Activated gamma-delta T cell treated with anti-CD3 and anti-CD28 coated beads, Interleukin-2, amount 50 U/mL, for 16 hours (primary cell): ENCODE results near the gene FAM83C.

Experiments used
- DNase-seq: peaks from one replicate; pipeline ENCODE4 v3.0.0-alpha.2; 2020; ENCODE audit warnings: low read depth

The FAM83C gene

DNA sequence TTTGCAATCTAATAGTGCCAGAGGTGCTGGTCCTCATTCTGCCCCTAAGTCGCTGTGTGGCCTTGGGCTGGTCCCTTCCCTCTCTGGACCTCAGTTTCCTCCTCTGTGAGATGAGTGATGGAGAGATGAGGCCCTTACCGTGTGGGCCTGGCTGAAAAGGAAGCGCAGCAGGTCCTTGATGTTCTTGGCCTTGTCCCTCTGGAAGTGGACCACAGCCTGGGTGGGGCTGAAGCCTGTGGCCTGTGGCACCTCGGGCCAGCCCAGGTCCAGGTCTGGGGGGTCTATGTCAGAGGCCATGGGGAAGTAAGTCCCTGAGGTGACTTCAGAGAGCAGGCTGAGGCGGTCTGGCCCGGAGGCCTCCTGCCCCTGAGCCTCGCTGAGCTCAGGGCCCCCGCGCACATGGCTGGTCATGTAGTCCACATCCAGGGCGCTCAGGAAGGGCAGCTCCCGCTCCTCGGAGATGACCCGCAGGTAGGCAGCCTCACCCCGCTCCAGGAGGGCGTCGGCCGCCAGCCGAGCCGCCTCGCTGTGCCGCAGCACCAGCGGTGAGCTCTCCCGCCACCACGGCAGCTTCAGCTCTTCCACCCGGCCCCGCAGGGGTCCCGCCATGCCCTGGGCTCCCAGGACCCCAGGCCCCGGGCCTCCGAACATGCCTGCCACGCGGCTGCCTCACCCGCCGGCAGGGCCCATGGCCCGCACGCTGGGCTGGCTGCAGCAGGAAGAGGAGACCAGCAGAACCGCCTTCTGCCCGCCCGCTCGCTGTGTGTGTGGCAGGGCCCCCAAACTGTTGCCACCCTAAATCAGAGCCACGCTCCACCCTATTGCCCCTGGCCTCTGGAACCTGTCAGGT, at the start of gene FAM83C:
Gene FAM83C, minus strand, starts transcription at position 772 of the 850 bp plus-strand sequence. Its CDS starts 121 bp downstream, at position 651.
- DNase-seq: no peak

GRCh38 chr20:35341366-35342028, 49.3 kb upstream of the FAM83C start:
- DNase-seq: no peak

DNA sequence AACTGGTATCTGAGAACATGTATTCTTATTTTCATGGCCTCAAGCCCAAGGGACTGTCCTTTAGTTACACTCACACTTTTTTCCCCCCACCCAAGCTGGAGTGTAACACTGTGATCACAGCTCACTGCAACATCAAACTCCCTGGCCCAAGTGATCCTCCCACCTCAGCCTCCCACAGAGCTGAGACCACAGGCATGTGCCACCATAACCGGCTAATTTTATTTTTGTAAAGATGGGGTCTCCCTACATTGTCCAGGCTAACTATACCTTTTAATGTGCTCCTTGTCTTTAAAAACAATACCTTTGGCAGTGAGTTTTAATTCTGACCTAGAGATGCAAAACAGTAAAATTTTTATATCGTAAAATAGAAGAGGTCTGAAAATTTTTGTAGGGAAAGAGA, 48.2 kb upstream of the FAM83C start:
- no peak for DNase-seq

DNA sequence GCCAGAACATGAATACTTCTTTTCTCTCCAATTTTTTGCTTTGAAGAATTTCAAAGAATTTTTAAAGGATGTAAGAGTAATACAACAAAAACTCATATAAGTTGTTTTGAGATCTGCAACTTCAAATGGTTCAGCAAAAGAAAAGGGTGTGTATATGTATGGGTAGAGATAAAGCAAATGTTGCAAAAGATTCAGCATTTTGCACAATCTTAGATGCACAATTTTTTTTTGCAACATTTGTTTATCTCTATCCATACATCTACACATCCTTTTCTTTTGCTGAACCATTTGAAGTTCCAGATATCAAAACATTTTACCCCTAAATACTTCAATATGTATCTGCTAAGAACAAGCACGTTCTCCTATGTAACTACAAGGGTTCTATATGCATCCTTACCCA, 47.4 kb upstream of the FAM83C start:
- DNase-seq: no peak

DNA sequence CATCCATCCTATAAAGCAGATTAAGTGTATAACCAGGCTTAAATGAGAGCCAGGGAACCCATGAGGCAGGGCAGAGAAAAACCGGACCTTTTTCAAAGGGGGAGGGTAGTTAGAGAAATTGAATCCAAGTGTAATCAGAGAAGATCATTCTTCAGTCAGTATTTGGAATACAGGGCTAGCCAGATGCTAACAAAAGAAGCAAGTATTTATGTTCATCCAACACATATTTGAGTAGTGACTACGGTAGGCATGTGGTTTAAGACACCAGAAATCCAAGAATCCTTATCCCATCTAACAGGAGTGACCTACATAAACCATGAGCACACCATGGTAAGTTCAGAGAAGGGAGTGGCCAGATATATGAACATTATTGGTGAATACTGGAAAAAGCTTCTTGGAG, 46.8 kb upstream of the FAM83C start:
- DNase-seq: no peak

DNA sequence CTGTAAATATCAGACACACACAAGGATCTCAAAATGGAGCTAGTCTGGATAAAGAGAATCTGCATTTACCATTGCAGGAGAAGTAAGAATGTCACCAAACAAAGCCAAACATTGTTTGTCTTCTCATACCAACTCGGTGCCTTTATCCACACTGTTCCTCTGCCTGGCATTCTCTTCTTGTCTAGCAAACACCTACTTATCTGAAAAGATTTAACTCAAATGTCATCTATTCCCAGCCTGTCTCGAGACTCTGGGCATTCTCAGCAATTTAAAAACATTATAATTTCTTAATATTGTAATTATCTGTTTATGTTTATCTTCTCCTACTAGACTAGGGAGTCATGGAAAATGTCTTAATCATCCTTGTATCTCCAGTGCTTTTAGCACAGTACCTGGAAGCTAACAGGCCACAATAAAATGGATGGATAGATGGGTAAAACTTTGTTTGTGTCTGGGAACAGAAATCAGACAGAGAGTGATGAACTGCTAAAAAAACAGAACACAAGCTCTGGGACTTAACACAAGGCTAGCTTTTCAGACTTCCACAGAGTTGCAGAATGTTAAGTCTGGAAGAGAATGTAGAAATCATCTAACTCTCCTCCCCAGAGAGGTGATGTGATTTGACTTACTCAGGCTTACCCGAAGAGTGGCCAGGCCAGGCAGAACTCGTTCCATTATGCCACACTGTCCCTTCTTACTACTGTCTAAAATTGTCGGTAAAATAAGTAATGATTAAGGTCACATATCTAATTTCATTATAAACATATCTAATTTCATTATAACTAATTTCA, 42.3 kb upstream of the FAM83C start:
- no peak for DNase-seq

DNA sequence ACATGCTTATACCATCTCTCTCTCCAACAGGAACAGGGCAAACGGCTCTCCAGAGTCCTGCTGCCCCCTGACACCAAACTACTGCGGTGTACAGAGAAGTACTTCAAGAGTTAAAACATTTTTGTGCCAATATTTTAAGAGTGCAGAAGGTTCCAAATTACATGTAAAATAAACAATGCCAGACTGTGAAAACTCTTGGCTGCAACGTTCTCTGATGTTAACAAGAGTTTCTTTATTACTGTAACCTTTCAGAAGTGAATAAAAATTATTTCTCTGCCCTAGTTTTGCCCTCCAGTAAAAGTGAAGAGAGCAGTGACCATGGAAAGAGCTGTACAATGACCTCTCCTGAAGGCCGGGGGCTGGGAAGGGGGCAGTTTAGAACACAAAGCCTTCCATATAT, 41.4 kb upstream of the FAM83C start:
- DNase-seq: no peak

DNA sequence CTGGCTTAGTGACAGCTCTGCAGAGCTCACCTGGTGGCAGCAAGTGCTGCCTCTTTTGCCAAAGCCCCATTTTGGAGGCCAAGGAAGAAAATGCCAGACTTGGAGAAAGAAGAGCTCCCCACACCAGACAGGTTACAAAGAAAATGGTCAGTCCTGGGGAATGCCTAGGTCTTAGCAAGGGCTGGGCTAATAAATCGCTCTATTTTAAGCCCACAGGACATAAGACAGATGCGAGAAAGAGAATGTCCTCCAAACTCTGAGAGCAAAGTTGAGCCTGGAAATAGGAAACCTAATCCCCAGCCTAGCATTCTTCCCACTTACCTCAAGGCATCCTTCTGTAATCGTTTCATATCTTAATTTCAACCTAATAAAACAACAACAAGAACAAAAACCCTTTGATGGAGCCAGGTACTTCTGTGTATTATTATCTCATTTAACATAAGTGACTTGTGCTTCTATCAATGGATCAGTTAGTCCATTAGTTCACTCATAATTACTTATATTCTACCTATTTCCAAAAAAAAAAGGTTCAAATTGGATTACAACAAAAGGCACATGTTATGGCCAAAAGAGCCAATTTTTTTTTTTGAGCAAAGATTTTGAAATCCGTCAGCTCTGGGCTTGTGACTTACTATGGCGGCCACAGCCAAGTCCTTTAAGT, 40.4 kb upstream of the FAM83C start:
- DNase-seq: no peak

DNA sequence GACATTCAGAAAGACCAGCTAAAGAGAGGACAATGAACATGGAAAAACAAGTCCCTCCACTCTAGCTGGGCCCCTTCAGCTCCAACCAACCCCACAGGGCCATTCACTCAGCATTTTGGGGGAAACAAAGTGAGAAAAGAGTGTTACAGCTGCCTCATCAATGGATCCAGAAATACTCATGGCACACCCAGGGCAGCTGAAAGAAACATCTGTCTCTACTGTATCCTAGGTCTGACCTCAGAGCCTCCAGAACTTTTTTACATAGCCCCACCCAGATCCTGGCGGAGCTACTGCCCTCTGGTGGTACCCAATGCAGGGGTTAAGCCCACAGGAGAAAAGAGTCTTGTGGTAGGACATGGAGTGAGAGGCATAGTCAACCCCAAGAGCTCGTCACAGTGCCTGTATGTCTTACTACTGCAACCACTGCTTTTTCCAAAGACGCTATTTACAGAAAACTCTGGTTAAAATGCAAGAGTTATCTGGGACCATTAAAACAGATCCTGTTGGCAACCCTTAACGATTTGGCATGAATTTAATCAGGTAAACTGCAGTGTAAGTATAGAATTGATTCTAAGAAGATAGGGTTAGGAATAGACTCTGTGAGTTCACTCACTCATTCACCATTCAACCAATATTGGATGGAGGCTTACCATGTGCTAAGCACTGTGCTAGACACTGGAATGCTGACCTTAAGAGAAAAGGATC, 37.4 kb upstream of the FAM83C start:
- no peak for DNase-seq

DNA sequence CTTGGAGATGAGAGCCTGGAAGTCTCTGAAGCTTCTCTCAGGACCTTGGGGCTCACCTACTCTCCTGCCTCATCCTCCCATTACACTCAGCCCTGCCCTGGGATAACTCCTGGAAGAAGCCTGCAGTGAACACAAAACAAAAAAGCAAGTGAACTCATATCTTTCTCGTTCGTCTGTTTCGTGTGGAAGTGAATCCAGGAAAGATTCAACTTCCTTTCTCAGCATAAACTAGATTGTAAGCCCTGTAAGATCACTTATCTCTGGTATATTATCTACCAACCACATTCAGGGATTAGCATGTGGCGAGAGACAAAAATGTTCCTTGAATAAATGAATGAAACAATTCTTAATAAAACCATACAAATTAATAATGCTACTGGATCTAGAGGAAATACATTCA, 36.5 kb upstream of the FAM83C start:
- DNase-seq: no peak

DNA sequence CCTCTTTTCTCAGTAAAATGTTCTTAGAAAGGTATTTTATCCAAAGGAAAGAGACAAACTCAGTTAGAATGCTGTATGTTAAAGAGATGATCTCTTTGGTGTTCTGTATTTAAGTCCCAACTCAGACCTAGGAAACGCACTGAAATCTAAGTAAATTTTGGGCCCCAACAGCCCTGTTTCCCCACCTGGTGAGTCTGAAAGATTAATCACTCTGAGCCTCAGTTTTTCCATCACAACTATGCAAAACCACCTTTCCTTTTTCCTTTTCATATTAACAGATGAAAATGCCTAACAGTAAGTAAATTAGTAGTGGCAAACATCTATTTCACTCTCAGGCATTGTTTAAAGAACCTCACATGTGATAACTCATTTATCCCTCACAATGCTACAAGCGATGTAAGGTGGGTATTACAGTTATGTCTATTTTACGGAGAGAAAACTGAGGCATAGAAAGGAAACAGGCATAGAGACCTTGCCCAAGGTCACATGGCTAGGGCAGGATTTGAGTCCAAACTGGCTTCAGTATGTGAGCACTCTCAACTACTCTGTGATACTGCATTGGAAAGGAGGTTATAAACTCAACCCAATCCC, 36.0 kb upstream of the FAM83C start:
- DNase-seq: no peak

GRCh38 chr20:35327074-35327976, 35.1 kb upstream of the FAM83C start:
- no peak for DNase-seq

DNA sequence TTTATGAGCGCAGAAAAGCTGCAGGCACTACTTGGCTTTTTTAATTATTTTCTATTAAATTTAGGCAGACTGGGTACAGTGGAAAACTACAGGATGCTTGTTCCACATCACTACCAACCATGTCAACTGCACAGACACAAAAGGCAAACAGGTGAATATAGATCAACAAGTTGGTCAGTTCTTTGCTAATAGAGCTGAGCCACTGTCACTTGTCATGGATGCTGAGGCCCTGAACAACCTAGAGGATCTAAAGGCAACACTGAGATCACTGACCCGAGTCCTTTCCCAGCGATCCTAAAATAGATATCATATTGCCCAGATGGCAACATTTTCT, 34.5 kb upstream of the FAM83C start:
- DNase-seq: no peak

- DNase-seq: no peak
Measured at GRCh38 chr20:35326021-35326739, 34.0 kb upstream of the FAM83C start.

DNA sequence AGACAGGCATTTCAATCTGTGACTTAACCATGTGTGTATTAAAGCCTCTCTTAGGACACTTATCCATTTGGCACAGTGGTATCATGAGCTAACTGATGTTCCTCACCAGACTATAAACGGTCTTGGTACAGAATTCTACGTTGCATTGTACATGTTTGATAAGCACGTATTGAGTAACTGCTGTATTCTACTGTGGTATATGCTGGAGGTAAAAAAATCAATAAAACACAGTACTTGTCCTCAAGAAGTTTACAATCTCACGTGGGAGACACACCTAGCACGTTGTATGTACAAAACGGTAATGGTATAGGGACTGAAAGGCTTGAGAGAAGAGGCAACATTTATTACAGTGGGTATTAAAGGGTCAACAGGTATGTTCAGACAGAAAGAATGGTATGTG, 33.2 kb upstream of the FAM83C start:
- DNase-seq: no peak

- DNase-seq: no peak
Measured at GRCh38 chr20:35320396-35321126, 28.3 kb upstream of the FAM83C start.

DNA sequence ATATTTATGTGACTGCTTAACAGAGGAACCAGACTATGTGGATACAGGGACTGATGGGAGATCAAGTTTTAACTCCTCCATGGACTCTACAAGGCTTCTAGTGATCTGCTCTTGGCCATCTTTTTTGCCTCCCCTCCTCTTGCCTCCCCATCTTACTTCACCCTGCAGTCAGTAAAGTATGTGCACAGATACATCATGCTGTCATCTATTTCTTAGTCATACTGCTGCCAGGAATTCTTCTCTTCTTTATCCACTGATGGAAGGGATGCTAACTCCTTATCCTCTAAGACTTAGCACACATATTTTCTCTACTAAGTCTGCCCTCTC, 27.6 kb upstream of the FAM83C start:
- DNase-seq: no peak

GRCh38 chr20:35319192-35319870, 27.1 kb upstream of the FAM83C start:
- no peak for DNase-seq
